Neutrophil (primary cell): ENCODE measurements around the gene ACTBL2.

Experiments
- H3K27ac ChIP-seq: fragments of 200-600 bp; sonication (generic); 2 replicates; pipeline ENCODE4 v1.5.1; 2016; ENCODE audit warnings: mild to moderate bottlenecking, moderate library complexity
- H3K27me3 ChIP-seq: fragments of 200-600 bp; sonication (generic); 2 replicates; pipeline ENCODE4 v1.6.0; 2016; ENCODE audit warnings: mild to moderate bottlenecking
- H3K36me3 ChIP-seq: fragments of 200-600 bp; sonication (generic); 2 replicates; pipeline ENCODE4 v1.5.1; 2017
- H3K4me1 ChIP-seq, 2 experiments: fragments of 200-600 bp in 1 of 2; sonication (generic) in 1 of 2; 1 replicate in 1 of 2; 2 replicates in 1 of 2; pipeline versions ENCODE4 v1.5.1 to v1.6.1; 2013 to 2016; ENCODE audit warnings: low read depth in 1 of 2, low read length in 1 of 2, mild to moderate bottlenecking in 1 of 2, moderate library complexity in 1 of 2; ENCODE audit not compliant: control insufficient read depth in 1 of 2, insufficient read depth in 1 of 2
- H3K4me3 ChIP-seq, 2 experiments: fragments of 200-600 bp in 1 of 2; sonication (generic) in 1 of 2; 1 replicate in 1 of 2; 2 replicates in 1 of 2; pipeline ENCODE4 v1.5.1; 2013 to 2016; ENCODE audit warnings: low read depth in 1 of 2, low read length in 1 of 2, mild to moderate bottlenecking in 1 of 2, moderate library complexity in 1 of 2
- H3K9me3 ChIP-seq: fragments of 200-600 bp; sonication (generic); 2 replicates; pipeline ENCODE4 v1.5.1; 2016
- TF ChIP-seq, protein P1 (sequence below): fragments of 200-600 bp; sonication (generic); IDR thresholded peaks from 2 replicates; pipeline ENCODE4 v1.5.1; 2016; ENCODE audit warnings: antibody characterized with exemption

The ACTBL2 gene

DNA sequence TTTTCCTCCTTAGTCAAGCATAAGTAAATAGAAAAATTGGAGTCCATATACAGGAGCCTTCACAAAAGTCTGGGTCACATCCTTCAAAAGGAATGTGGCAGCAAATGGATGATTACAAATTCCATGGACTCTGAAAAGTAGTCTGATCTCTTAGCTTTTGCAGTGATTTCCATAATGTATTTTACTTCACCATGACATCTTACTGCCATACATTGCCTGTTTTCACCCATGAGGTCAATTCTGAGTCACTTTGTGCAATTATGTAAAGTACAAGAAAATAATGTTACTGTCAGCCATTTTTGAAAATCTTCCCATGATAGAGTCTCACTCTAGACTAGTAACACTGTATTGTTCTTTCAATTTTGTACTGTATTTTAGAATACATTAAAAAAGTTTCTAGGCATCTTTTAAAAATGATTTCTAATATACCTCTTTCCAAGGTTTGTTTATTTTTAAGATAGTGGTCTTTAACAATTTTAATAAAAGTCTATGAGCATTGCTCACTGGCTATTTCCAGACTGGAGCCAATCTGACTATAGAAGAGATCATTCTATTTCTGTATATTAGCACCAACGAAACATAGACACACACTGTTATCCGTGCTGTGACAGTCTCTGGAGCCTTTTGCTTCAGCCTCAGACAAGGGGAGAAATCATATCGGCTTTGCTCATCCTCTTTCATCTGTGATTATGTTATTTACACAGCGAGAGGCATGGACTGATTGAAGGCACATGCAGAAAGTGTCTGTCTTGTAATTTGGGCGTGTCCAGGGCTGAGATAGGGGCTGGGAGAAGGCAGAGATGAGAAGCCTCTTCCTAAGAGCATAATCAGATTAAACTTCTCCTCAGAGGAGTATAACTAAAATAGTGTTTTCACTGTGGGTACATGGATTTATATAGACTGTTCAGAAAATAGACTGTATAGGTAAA lies 22.9 kb upstream of the ACTBL2 start:
- Histone ChIP-seq H3K27ac (no peak overlapping the region), H3K27me3 (no peaks in the 10 kb centered on the region), H3K4me3 (no peak overlapping the region), H3K4me1 (no peaks in the 10 kb centered on the region), H3K9me3 (no peaks in the 10 kb centered on the region), H3K36me3 (no peaks in the 10 kb centered on the region)
- TF ChIP-seq, protein P1, sequence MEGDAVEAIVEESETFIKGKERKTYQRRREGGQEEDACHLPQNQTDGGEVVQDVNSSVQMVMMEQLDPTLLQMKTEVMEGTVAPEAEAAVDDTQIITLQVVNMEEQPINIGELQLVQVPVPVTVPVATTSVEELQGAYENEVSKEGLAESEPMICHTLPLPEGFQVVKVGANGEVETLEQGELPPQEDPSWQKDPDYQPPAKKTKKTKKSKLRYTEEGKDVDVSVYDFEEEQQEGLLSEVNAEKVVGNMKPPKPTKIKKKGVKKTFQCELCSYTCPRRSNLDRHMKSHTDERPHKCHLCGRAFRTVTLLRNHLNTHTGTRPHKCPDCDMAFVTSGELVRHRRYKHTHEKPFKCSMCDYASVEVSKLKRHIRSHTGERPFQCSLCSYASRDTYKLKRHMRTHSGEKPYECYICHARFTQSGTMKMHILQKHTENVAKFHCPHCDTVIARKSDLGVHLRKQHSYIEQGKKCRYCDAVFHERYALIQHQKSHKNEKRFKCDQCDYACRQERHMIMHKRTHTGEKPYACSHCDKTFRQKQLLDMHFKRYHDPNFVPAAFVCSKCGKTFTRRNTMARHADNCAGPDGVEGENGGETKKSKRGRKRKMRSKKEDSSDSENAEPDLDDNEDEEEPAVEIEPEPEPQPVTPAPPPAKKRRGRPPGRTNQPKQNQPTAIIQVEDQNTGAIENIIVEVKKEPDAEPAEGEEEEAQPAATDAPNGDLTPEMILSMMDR, result no peak

DNA sequence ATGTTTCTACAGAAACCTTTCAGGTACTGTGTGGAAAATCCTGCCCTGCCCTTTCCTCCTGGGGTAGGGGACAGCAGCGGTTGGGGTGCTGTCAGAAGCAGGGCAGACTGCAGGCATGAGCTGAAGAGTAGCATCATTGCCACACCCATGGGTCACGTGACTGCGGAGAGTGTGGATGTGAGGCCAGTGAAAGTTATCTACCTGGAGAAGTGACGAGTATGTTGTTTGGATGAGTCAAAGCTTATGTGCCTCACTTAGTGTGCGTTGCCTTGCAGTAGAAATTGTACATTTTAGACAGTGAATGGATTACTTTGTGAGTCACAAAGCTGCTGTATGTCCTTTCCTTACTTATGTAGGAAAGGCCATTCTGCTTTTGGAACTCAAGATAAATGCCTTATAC lies 21.7 kb upstream of the ACTBL2 start:
- no peak overlapping the region for H3K27ac ChIP-seq
- H3K9me3 ChIP-seq, result no peaks in the 10 kb centered on the region
- H3K4me1 ChIP-seq, result no peaks in the 10 kb centered on the region
- H3K27me3 ChIP-seq, result no peaks in the 10 kb centered on the region
- no peak overlapping the region for H3K4me3 ChIP-seq
- TF ChIP-seq, protein P1, result no peak
- no peaks in the 10 kb centered on the region for H3K36me3 ChIP-seq

DNA sequence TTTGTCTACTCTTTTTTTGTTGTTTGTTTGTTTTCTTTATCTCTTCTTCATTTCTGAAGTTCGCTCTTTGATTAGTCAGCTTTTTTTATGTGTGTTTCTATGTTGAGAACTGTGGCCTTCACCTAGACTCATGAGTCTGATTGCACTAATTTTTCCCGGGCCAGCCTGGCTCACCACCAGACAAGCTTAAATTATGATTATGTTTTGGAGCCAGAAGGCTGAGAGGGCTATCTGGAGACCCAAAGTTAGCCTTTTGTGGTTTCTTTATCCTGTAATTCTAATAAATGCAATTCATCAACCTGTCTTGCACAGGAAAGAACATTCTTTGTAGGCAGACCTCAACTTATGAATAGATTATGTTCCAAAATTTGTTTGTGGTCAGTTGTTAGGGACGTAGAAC lies 20.8 kb upstream of the ACTBL2 start:
- no peaks in the 10 kb centered on the region for H3K4me1 ChIP-seq
- TF ChIP-seq, protein P1, result no peak

DNA sequence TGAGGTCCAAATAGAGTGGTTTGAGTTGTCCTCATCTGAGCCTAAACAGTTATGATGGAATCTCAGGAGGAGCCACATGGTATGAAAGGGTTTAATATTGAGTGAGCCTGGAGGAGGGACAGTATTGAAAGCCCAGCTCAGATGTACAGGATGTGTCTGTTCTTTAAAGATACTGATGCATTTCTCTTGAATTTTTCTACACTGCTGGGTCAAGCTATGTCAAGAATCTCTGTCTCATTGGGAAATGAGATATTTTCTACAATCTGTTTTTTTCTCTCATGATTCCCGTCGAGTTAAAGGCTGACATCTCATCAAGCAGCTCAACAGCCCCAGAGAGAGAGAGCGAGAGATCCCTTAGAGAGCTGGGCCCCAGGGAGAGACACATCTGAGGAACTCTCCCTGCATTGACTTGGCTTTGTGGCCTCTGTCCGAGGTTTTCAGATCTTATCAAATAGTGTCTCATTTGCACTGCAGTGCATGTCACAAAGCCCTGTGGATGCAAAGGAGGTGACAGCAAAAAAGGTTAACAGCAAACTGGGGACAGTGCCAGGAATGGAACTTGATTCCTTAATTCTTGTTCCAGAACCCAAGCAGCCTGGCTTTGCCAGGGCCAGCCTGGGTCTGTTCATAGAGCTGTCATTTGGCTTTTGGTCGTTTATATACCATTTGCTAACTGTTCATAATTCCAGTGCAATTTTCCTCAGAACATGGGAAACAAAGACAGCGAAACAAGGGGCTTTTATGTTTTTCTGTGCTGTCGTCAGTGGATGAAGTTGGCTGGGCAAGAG lies 19.0 kb upstream of the ACTBL2 start:
- no peaks in the 10 kb centered on the region for H3K36me3 ChIP-seq
- H3K27ac ChIP-seq, result no peak overlapping the region
- H3K4me3 ChIP-seq, result no peak overlapping the region
- no peaks in the 10 kb centered on the region for H3K27me3 ChIP-seq
- H3K4me1 ChIP-seq, result no peaks in the 10 kb centered on the region
- no peaks in the 10 kb centered on the region for H3K9me3 ChIP-seq
- TF ChIP-seq, protein P1, result no peak

More for the DNA sequence above, 20.8 kb upstream of the ACTBL2 start:
- no peaks in the 10 kb centered on the region for H3K36me3 ChIP-seq
- no peaks in the 10 kb centered on the region for H3K27me3 ChIP-seq
- H3K9me3 ChIP-seq, result no peaks in the 10 kb centered on the region
- no peak overlapping the region for H3K27ac ChIP-seq
- no peak overlapping the region for H3K4me3 ChIP-seq

DNA sequence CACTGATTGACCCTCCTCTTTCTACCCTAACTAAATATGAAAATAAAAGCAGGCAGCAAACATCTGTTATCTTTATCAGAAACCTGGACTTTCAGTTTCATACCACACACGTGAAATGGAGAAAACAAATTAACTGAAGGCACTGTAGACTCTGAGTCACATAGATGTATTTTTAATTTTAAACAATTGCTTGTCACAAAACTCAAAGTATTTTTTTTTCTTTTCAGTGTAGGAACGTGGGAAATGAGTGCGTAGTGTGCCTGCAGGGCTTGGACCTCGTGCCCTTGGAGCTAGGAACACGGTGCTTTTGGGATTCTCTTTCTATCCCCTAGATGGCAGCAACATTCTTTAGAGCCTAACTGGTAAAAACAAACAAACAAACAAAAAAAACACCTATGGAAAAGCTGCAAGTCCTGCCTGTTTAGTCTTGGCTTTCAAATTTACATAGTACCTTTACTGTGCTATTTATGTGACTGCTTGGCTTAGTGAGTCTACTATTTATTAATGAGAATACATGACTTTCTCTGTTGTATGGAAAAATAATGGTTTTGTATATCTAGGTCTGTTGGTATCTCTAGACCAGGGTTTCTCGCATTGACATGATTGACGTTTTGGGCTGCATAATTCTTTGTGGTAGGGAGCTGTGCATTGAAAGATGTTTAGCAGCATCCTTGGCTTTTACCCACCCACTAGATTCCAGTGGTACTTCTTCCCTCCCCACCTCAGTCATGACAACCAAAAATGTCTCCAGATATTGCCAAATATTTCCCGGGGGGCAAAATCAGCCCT lies 16.8 kb upstream of the ACTBL2 start:
- H3K36me3 ChIP-seq, result no peaks in the 10 kb centered on the region
- H3K9me3 ChIP-seq, result no peaks in the 10 kb centered on the region
- H3K27ac ChIP-seq, result no peak overlapping the region
- peaks cover 0 to 6% of the 10 kb centered on the region in 2 experiments for H3K4me1 ChIP-seq
- TF ChIP-seq, protein P1, result no peak
- no peak overlapping the region for H3K4me3 ChIP-seq
- H3K27me3 ChIP-seq, result no peaks in the 10 kb centered on the region
